GM23338 (cell line): ENCODE measurements around the gene USP9Y.

ENCODE experiments used
- CREB1 ChIP-seq: fragments of 250-450 bp; sonication (Bioruptor Pico); IDR thresholded peaks from 2 replicates; pipeline ENCODE4 v1.5.0; 2020; ENCODE audit warnings: low read depth, mild to moderate bottlenecking, moderate library complexity
- CTCF ChIP-seq, 2 experiments: fragments of 200-600 bp in 1 of 2; sonication (generic) in 1 of 2; conservative IDR thresholded peaks; 2 replicates each; pipeline versions ENCODE4 v1.5.1 to v1.6.1; 2016 to 2017; ENCODE audit warnings: antibody characterized with exemption in 2 of 2, low read depth in 2 of 2, mild to moderate bottlenecking in 2 of 2, moderate library complexity in 1 of 2
- EZH2 ChIP-seq: fragments of 200-600 bp; sonication (generic); IDR thresholded peaks from one replicate; pipeline ENCODE4 v1.8.0; 2017; ENCODE audit warnings: antibody characterized with exemption, mild to moderate bottlenecking, low read depth; ENCODE audit not compliant: unreplicated experiment
- EZH2phosphoT487 ChIP-seq: fragments of 200-600 bp; sonication (generic); IDR thresholded peaks from one replicate; pipeline ENCODE4 v1.8.1; 2018; ENCODE audit warnings: antibody characterized with exemption; ENCODE audit not compliant: unreplicated experiment
- JUNB ChIP-seq: IDR thresholded peaks from one replicate; pipeline ENCODE4 v1.6.1; 2016; ENCODE audit warnings: antibody characterized with exemption; ENCODE audit not compliant: unreplicated experiment
- POLR2AphosphoS5 ChIP-seq: IDR thresholded peaks from 2 replicates; pipeline ENCODE4 v1.6.1; 2016; ENCODE audit warnings: antibody characterized with exemption, low read depth
- REST ChIP-seq: IDR thresholded peaks from one replicate; pipeline ENCODE4 v1.6.1; 2018; ENCODE audit warnings: antibody characterized with exemption; ENCODE audit not compliant: unreplicated experiment
- STAT1 ChIP-seq: IDR thresholded peaks from one replicate; pipeline ENCODE4 v1.6.1; 2016; ENCODE audit warnings: antibody characterized with exemption; ENCODE audit not compliant: unreplicated experiment

GRCh38 chrY:12744091-12744490, 43.1 kb downstream of the USP9Y start:
- TF ChIP-seq CTCF (conservative IDR thresholded peaks at IDR 0.05; ENCODE audit: low read depth in 2 of 2), result no peak
- TF ChIP-seq EZH2, result no peak
- TF ChIP-seq POLR2AphosphoS5, result no peak
- no peak for TF ChIP-seq CREB1
- no peak for TF ChIP-seq REST
- TF ChIP-seq JUNB, result no peak
- TF ChIP-seq EZH2phosphoT487, result no peak
- TF ChIP-seq STAT1, result no peak
